NCI-H1092 treated with DMSO at 0.1 percent for 48 hours (cell line): ENCODE results near the gene TMC6.
"Not testable (repeated sequence)": the region's sequence is repeated elsewhere in the genome, so short reads cannot be mapped to it uniquely, and the experiment has no call there.

ENCODE experiments used
- DNase-seq: peaks from one replicate; lab custom pipeline; 2025; lab: John Stamatoyannopoulos, UW

Gene TMC6

DNA sequence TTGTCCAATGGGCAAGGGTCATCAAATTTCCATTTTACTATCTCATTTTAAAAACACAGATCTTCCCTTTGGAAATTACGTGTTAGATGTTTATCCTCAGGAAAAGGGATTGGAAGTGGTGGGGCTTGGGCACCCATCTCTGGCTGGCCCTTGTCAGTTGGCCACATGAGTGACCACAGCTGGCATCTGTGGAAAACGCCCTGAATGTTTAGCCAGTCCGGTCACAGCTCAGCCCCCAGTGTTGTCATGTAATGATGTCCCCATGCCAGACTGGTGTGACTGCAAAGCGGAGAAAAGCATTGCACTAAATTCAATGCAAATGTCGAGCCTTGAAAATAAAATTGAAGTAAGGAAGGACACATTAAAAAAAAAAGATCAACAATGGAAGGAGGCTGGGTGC, 53.0 kb downstream of the TMC6 start:
- no peak for DNase-seq

DNA sequence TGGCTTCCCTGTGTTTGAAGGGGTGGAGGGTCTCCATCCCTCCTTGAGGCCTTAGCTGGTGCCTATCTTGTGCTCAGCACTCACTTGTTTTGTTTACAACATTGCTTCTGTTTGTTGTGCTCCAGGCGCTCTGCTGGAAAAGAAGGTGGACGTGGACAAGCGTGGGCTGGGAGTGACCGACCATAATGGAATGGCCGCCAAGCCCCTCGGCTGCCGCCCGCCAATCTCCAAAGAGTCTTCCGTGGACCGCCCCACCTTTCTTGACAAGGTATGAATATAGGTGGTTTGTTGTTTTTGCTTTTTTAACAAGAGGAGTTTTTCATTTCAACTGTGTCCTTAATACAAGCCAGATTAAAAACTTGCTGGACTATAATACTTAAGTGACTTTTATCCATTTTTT, 53.5 kb downstream of the TMC6 start:
- DNase-seq: no peak

DNA sequence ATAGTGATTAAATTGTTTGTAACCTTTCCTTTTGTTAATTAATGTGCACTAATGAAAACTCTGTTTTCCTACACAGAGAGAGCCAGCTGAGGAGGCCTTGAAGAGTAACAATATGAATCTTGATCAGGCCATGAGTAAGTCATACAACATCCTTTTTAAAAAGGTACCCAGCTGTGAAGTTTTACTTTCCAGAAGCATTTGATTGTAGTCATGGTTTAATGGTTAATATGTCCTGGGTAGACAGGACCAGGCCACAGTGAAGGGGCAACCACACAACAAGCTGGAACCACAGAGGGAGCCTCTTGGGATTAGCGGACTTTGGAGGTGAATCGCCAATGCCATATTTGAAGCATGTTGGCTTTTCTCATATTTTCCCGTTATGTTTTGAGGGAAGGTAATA, 55.6 kb downstream of the TMC6 start:
- no peak for DNase-seq

DNA sequence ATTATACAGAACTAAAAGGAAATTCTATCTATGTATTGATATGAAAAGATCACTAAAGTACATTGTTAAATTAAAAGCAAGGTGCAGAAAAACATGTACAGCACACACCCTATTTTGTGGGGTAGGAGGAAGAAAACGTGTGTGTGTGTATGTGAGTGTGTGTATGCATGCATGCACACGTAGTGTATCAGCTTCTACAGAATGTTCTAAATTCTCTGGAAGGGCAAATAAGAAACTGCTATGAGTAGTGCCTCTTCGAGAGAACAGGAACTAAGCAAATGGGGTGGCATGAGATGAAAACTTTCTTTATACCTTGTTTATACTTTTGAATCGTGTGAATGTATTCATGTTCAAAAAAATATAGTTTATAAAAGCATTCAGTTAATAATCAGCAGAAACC, 58.9 kb downstream of the TMC6 start:
- no peak for DNase-seq

DNA sequence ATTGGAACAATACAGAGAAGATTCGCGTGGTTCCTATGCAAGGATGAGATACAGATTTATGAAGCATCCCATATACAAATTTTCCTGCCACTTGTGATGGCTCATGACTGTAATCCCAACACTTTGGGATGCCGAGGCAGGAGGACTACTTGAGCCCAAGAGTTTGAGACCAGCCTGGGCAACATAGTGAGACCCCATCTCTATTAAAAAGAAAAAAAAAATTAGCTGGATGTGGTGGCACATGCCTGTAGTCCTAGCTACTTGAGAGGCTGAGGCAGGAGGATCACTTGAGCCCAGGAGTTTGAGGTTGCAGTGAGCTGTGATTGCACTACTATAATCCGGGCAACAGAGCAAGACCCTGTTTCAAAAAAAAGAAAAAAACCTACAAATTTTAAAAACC, 61.6 kb downstream of the TMC6 start:
- not testable (repeated sequence) for DNase-seq

DNA sequence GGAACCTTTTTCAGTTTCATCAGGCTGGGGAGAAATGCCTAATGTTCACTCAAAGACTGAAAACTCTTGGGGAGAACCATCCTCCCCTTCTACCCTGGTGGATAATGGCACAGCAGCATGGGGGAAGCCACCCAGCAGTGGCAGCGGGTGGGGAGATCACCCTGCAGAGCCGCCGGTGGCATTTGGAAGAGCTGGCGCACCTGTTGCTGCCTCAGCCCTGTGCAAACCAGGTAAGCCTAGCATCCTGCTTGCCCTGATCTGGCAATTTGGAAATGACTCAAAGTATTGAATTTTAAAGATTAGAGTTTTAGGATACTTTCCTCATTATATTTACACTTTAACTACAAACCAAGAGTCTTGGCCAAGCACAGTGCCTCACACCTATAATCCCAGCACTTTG, 63.8 kb downstream of the TMC6 start:
- no peak for DNase-seq

DNA sequence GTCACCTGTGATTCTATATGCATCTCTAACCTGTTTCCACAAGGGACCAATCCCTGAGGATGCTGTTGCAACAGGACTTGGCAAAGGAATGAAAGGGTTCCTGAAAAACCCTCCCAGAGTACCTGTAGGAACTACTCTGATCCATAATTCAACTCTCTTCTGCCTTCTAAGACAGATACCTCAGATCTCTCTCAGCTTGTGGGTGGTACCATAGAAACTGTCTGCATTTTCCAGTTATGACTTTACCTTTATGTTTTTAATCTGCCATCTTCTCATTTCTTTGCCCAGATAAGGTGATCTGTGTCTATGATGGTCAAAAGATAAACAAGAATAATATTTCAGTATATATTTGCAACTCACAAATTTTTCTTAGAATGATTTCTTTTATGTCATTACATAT, 65.1 kb downstream of the TMC6 start:
- DNase-seq: no peak

DNA sequence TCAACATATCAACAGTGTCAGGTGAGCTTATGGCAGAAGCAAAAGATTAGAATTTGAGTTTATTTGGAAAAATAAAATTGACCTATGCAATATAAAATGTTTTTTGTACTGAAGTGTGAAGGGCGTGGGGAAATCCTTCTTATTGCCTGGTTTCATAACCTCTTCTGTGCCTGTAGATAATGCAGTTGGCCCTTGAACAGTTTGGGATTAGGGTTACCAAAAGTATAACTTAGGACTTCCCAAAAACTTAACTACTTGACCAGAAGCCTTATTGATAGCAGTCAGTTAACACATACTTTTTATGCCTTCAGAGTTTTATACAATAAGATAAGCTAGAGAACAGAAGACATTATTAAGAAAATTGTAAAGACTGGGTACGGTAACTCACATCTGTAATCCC, 66.0 kb downstream of the TMC6 start:
- DNase-seq: no peak
